Measurements from ENCODE around the gene NAIF1.
"Not testable (repeated sequence)": the region's sequence is repeated elsewhere in the genome, so short reads cannot be mapped to it uniquely, and the experiment has no call there.

NAIF1 gene

GRCh38 chr9:128082151-128082550 is 15.0 kb upstream of the NAIF1 start:
- peak; percentile 24 for DNase-seq

- DNase-seq = no peak
Measured at GRCh38 chr9:128081056-128081455, 13.9 kb upstream of the NAIF1 start.

GRCh38 chr9:128080206-128080605 is 13.1 kb upstream of the NAIF1 start:
- DNase-seq = no peak

GRCh38 chr9:128078504-128079434 is 11.6 kb upstream of the NAIF1 start:
- no peak for DNase-seq

- DNase-seq = no peak
Measured at GRCh38 chr9:128077847-128078503, 10.9 kb upstream of the NAIF1 start.

GRCh38 chr9:128073253-128073886 is 6.2 kb upstream of the NAIF1 start:
- no peak for DNase-seq

GRCh38 chr9:128072144-128073021 is 5.3 kb upstream of the NAIF1 start:
- DNase-seq = peak; percentile 39

GRCh38 chr9:128071475-128071874 is 4.4 kb upstream of the NAIF1 start:
- not testable (repeated sequence) for DNase-seq

- no peak for DNase-seq
Measured at GRCh38 chr9:128070874-128071273, 3.8 kb upstream of the NAIF1 start.

- no peak for DNase-seq
Measured at GRCh38 chr9:128068386-128069205, 1.5 kb upstream of the NAIF1 start.

- peak; percentile 95 for DNase-seq
Measured at GRCh38 chr9:128067645-128068385, 695 bp upstream of the NAIF1 start, which contains the start of gene SLC25A25. SLC25A25 (plus strand) TSS chr9:128068232; CDS start chr9:128068320, 88 bp downstream.

GRCh38 chr9:128065907-128066712 is 1.0 kb downstream of the NAIF1 start:
- DNase-seq = no peak

- DNase-seq = no peak
Measured at GRCh38 chr9:128062846-128063831, 4.0 kb downstream of the NAIF1 start.

- no peak for DNase-seq
Measured at GRCh38 chr9:128062279-128062678, 4.8 kb downstream of the NAIF1 start.

- DNase-seq = no peak
Measured at GRCh38 chr9:128061275-128061960, 5.7 kb downstream of the NAIF1 start.

- DNase-seq = no peak
Measured at GRCh38 chr9:128059365-128059983, 7.6 kb downstream of the NAIF1 start.

- no peak for DNase-seq
Measured at GRCh38 chr9:128057724-128058409, 9.3 kb downstream of the NAIF1 start.

All from SHP77 treated with DMSO at 0.1 percent for 48 hours (cell line).